ENCODE data around the gene UBE2G1.
A peak's percentile ranks its signal among the peaks of the same experiment; 100 is the strongest.

Gene UBE2G1

GRCh38 chr17:4241535-4241934 is 124.9 kb downstream of the UBE2G1 start:
- no peak for DNase-seq

GRCh38 chr17:4236456-4236855 is 130.0 kb downstream of the UBE2G1 start:
- no peak for DNase-seq

- no peak for DNase-seq
These were observed 130.8 kb downstream of the UBE2G1 start for GRCh38 chr17:4235372-4236279.

GRCh38 chr17:4234401-4234800 is 132.1 kb downstream of the UBE2G1 start:
- DNase-seq, result no peak

GRCh38 chr17:4233668-4234258 is 132.7 kb downstream of the UBE2G1 start:
- no peak for DNase-seq

- DNase-seq, result peak in 1 of 2 donors; percentile 12
These were observed 134.2 kb downstream of the UBE2G1 start for GRCh38 chr17:4232168-4232813.

- DNase-seq, result no peak
These were observed 136.6 kb downstream of the UBE2G1 start for GRCh38 chr17:4229627-4230541.

GRCh38 chr17:4221899-4222659 is 144.4 kb downstream of the UBE2G1 start:
- DNase-seq, result no peak

GRCh38 chr17:4221163-4221562 is 145.3 kb downstream of the UBE2G1 start:
- no peak for DNase-seq

GRCh38 chr17:4220655-4221054 is 145.8 kb downstream of the UBE2G1 start:
- no peak for DNase-seq
